Measurements from ENCODE around the gene DUS1L. TPM values are rescaled to one million over a fixed set of nuclear protein-coding genes. Genes with fewer than 3 reads are reported as not detected.

Gene DUS1L
- total and polyA plus RNA-seq, 2 experiments from 2014 or later, result 71.9 to 160 TPM

- DNase-seq (ENCODE audit: low spot score), result no peak
- Histone ChIP-seq H3K9me2 (replicated peaks; ENCODE audit: insufficient read depth) (no peaks in the 10 kb centered on the region), H3K79me2 (no peaks in the 10 kb centered on the region), H3K4me1 (ENCODE audit: insufficient read depth) (peaks cover 37% of the 10 kb centered on the region), H3K27me3 (no peaks in the 10 kb centered on the region), H4K20me1 (ENCODE audit: insufficient read depth, poor library complexity, severe bottlenecking) (no peaks in the 10 kb centered on the region), H3K36me3 (replicated peaks; ENCODE audit: insufficient read depth, low read depth) (no peaks in the 10 kb centered on the region), H3K4me3 (no peak overlapping the region), H3K27ac (no peak overlapping the region), H3K4me2 (no peak overlapping the region), H3K9me3 (ENCODE audit: low read depth) (no peaks in the 10 kb centered on the region), H2AFZ (no peak overlapping the region)
- WGBS (ENCODE audit: low lambda C conversion rate, missing lambda C conversion rate), result 82% methylated on average over 19 of the region's 19 CpGs
- TF ChIP-seq EZH2 (IDR thresholded peaks at IDR 0.05; ENCODE audit: borderline replicate concordance), result no peak
- TF ChIP-seq CTCF (IDR thresholded peaks at IDR 0.05; ENCODE audit: poor library complexity), result no peak
- no peak for TF ChIP-seq EZH2phosphoT487 (IDR thresholded peaks at IDR 0.05; ENCODE audit: low read depth, severe bottlenecking, unreplicated experiment)
These were observed 42.9 kb upstream of the DUS1L start for GRCh38 chr17:82108496-82108945.

GRCh38 chr17:82108038-82108437 lies 42.4 kb upstream of the DUS1L start:
- DNase-seq (ENCODE audit: low spot score), result peak; percentile 5

DNA sequence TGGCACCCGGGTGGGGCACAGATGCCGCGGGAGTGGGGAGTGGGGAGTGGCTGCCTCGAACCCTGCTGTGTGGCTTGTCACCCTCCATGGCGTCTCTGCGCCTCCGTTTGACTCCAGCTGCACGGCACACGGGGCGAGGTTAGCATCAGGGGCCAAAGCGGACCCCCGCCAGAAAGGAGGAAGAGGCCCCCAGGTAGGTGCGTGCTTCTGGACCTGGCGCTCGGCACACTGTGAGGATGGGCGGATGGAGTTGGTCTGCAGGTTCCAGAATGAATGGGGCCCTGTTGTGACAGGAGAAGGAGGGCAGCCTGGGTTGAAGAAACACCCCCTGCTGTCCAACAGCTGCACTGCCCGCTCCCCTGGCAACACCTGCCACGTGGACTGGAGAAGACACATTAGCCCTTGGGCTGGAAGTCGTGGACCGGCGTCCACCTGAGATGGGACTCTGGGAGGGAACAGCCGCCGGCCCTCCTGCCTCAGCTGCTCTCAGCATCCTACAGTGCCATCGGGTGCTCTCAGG lies 41.8 kb upstream of the DUS1L start:
- Histone ChIP-seq H3K4me2 (no peak overlapping the region), H2AFZ (no peak overlapping the region), H3K36me3 (replicated peaks; ENCODE audit: insufficient read depth, low read depth) (no peaks in the 10 kb centered on the region), H3K4me1 (ENCODE audit: insufficient read depth) (peaks cover 44% of the 10 kb centered on the region), H3K27ac (no peak overlapping the region), H3K79me2 (no peaks in the 10 kb centered on the region), H3K9me3 (ENCODE audit: low read depth) (no peaks in the 10 kb centered on the region), H3K4me3 (no peak overlapping the region), H3K27me3 (no peaks in the 10 kb centered on the region), H3K9me2 (replicated peaks; ENCODE audit: insufficient read depth) (no peaks in the 10 kb centered on the region), H4K20me1 (ENCODE audit: insufficient read depth, poor library complexity, severe bottlenecking) (no peaks in the 10 kb centered on the region)
- peak; percentile 24 for DNase-seq (ENCODE audit: low spot score)
- TF ChIP-seq EZH2phosphoT487 (IDR thresholded peaks at IDR 0.05; ENCODE audit: low read depth, severe bottlenecking, unreplicated experiment), result no peak
- no peak for TF ChIP-seq CTCF (IDR thresholded peaks at IDR 0.05; ENCODE audit: poor library complexity)
- no peak for TF ChIP-seq EZH2 (IDR thresholded peaks at IDR 0.05; ENCODE audit: borderline replicate concordance)
- 90% methylated on average over 22 of the region's 24 CpGs for WGBS (ENCODE audit: low lambda C conversion rate, missing lambda C conversion rate)

More at GRCh38 chr17:82108038-82108437, 42.4 kb upstream of the DUS1L start:
- H3K4me2 ChIP-seq, result no peak overlapping the region
- no peaks in the 10 kb centered on the region for H3K27me3 ChIP-seq
- no peaks in the 10 kb centered on the region for H3K36me3 ChIP-seq (replicated peaks; ENCODE audit: insufficient read depth, low read depth)
- WGBS (ENCODE audit: low lambda C conversion rate, missing lambda C conversion rate), result 89% methylated on average over 14 of the region's 14 CpGs
- H3K27ac ChIP-seq, result no peak overlapping the region
- H3K4me1 ChIP-seq (ENCODE audit: insufficient read depth), result peaks cover 42% of the 10 kb centered on the region
- TF ChIP-seq CTCF (IDR thresholded peaks at IDR 0.05; ENCODE audit: poor library complexity), result no peak
- no peak for TF ChIP-seq EZH2phosphoT487 (IDR thresholded peaks at IDR 0.05; ENCODE audit: low read depth, severe bottlenecking, unreplicated experiment)
- TF ChIP-seq EZH2 (IDR thresholded peaks at IDR 0.05; ENCODE audit: borderline replicate concordance), result no peak
- H4K20me1 ChIP-seq (ENCODE audit: insufficient read depth, poor library complexity, severe bottlenecking), result no peaks in the 10 kb centered on the region
- no peaks in the 10 kb centered on the region for H3K9me2 ChIP-seq (replicated peaks; ENCODE audit: insufficient read depth)
- no peaks in the 10 kb centered on the region for H3K79me2 ChIP-seq
- no peaks in the 10 kb centered on the region for H3K9me3 ChIP-seq (ENCODE audit: low read depth)
- H2AFZ ChIP-seq, result no peak overlapping the region
- no peak overlapping the region for H3K4me3 ChIP-seq
